Renal pelvis (tissue), 4 donors: ENCODE data around the gene TMED1. TPM values are rescaled to one million over a fixed set of nuclear protein-coding genes. Genes with fewer than 3 reads are reported as not detected.
"Not testable (repeated sequence)": the region's sequence is repeated elsewhere in the genome, so short reads cannot be mapped to it uniquely, and the experiment has no call there.

Experiments used
- DNase-seq: peaks from one replicate; pipeline ENCODE4 v3.0.0-alpha.2; 2013
- polyA plus RNA-seq, 3 donors: library from polyadenylated mRNA; unstranded; fragments of 120-200 nt; gene quantifications; one replicate each; pipeline ENCODE4 v1.2.1, GENCODE V29; 2013; ENCODE audit not compliant: insufficient read length in 3 of 3

TMED1 gene
- polyA plus RNA-seq, 3 donors, result 52.6 to 65.4 (median 64.4) TPM

DNA sequence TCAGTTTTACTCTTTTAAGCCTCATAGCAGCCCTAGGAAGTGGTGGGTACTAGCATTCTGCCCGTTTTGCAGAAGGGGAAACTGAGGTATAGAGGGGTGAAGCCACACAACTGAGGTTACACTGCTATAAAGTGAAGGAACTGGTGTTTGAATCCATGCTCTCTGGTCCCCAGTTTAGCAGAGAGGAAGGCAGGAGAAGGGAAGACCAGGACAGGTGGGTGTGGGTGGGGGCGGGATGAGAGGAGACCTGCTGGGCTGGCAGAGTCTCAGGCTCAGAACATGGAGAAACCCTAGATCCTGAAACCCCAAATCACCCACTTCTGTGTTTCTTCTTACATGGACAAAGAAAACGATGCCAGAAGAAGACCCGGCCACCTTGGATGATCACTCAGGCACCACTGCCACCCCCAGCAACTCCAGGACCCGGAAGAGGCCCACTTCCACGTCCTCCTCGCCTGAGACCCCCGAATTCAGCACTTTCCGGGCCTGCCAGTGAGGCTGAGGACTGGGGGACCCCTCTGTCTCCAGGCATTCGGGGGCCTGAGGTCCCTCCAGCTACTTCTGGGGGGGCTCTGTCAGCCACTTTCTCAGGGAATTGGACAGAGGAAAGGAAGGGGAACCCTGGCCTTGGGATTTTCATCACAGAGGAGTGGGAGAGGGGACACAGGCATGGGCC lies 33.0 kb upstream of the TMED1 start:
- no peak for DNase-seq

GRCh38 chr19:10866495-10866894 lies 30.5 kb upstream of the TMED1 start:
- no peak for DNase-seq

GRCh38 chr19:10864538-10864899 lies 28.5 kb upstream of the TMED1 start:
- DNase-seq, result peak; percentile 71

- DNase-seq, result no peak
These were observed 27.2 kb upstream of the TMED1 start for GRCh38 chr19:10863107-10863717.

- no peak for DNase-seq
These were observed 26.6 kb upstream of the TMED1 start for GRCh38 chr19:10862561-10863106.

- DNase-seq, result no peak
These were observed 25.2 kb upstream of the TMED1 start for GRCh38 chr19:10861103-10861651.

DNA sequence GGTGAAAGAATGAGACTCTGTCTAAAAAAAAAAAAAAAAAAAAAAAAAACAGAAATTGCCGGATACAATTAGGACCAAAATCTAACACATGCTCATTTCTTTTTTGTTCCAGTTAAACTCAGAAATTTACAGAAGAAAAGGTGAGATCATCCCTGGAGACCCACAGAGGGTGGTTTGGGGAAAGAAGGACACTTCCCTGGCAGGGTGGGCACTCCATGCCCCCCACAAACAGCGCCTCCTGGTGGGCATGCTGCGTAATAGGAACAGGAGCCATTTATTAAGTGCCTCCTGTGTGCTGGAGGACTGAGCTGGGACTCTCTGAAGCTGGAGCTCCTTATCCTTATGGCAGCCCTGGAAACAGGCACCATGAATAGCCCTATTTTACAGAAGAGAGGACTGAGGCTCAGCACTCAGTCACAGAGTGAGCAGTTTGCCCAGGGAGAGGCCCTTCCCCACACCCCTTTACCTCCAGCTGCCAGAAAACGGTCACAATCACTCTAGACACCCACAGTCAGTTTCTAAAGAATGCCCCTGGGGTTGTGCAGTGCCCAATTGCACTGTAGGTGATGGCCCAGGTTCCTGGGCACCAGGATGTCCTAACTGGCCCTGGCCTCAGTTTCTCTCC lies 22.3 kb upstream of the TMED1 start:
- no peak for DNase-seq

DNA sequence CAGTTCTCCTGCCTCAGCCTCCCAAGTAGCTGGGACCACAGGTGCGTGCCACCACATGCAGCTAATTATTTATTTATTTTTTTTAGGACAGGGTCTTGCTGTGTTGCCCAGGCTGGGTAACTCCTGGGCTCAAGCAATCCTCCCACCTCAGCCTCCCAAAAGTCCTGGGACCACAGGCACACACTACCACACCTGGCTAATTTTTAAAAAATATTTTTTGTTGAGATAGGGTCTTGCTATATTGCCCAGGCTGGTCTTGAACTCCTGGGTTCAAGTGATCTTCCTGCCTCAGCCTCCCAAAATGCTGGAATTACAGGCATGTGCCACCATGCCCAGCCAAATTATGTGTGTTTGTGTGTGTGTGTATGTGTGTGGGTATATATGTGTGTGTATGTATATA lies 20.9 kb upstream of the TMED1 start:
- not testable (repeated sequence) for DNase-seq

GRCh38 chr19:10855879-10856522 lies 20.0 kb upstream of the TMED1 start:
- DNase-seq, result no peak

DNA sequence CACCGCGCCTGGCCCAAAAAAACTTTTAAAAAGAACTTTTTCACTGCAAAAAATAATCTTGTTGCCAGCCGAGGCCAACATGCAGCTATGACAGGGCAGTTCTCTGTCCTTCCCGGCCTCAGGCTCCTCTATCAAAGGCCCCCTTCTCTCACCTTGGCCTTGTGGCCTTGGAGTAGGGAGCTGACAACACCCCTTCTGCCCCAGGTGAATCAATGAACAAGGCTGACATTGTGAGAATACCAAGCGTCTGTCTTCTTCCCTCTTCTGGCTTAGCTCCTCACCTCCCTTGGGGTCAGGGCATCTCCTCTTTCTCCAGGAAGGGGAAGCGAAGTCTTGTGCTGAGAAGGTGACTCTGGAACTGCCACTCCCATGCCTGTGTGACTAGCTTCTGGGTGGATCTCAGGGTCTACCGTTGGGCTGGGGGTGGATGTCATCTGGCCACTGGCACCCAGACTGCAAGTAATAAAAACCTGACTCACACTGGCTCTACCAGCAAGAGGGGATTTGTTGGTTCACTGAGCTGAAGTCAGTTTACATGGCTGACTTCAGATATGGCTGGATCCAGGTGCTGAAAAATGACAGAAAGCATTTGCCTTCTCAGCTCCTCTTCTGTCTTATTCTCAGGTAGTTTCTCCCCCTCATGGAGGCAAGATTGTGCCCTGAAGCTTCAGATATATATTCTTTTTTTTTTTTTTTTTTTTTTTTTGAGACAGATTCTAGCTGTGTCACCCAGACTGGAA lies 18.5 kb upstream of the TMED1 start:
- no peak for DNase-seq

DNA sequence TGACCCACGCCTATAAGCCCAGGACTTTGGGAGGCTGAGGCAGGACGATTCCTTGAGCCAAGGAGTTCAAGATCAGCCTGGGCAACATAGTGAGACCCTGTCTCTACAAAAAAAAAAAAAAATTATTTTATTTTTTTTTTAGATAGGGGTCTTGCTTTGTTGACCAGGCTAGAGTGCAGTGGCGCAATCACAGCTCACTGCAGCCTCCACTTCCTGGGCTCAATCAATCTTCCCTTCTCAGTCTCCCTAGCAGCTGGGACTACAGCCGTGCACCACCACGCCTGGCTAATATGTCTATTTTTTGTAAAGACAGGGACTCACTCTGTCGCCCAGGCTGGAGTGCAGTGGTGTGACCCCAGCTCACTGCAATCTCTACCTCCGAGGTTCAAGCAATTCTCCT lies 16.9 kb upstream of the TMED1 start:
- DNase-seq, result no peak

DNA sequence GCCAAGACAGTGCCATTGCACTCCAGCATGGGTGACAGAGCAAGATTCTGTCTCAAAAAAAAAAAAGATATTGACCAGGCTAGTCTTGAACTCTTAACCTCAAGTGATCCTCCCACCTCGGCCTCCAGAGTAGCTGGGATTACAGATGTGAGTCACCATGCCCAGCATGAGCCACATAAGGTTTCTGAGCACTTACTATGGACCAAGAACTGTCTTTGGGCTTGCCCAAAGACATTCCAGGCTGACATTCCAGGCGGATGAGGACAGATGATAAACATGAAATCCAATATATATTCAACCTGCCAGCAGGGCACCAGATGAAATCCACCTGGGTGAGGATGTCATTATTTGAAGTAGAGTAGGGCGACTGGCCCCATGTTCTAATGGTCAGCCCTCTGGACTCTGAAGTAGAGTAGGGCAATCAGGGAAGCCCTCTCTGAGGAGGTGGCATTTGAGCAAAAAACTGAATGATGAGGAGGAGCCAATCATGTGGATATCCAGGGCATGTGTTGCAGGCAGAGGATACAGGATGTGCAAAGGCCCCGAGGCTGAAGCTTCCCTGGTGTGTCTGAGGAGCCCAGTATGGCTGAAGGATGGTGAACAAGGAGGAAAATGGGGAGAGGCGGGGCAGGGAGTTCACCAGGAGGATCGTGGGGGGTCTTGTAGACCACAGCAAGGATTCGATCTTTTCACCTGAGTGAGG lies 16.2 kb upstream of the TMED1 start:
- DNase-seq, result no peak

DNA sequence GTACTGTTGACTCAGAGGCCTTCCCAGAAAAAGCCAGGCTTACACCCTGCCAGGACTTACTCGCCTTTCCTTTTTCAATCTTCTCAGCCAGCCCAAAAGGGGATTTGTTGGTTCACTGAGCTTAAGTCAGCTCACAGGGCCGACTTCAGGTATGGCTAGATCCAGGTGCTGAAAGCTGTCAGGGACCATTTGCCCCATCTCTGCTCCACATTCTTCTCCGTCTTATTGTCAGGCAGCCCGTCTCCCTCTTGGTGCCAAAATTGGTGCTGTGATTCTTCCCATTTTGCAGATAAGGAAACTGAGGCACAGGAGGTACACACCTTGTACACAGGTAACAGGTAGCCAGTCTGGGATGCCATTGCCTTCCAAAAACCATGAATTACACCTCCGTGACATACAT lies 14.6 kb upstream of the TMED1 start:
- DNase-seq, result no peak

DNA sequence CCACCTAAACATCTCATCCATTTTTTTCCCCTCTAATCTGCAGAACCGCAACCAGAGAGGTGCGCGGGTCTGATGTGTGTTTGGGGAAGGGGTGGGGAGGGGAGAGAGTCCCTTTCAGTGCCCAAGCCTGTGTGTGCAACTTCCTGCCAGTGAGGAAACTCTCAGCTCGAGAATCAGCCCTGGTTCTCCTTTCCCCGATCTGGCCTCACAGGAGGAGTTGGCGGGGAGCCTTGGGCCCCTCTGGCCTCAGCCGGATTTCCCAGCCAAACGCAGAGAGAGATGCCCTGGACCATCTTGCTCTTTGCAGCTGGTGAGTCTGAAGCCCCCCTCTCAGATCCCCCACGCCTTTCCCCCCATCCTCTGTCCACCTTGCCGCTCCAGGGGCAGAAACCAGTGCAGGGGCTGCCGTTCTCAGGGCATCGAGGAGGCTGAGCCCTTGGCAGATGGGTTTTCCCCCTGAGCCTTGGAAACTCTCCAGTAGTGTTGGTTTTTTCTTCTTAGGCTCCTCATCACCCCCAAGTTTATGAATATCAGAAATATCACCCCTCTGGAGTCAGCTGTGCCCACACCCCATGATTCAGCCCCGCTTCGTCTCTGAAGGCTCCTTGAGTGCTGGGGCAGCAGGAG lies 12.3 kb upstream of the TMED1 start, which contains the start of gene C19orf38:
C19orf38 (plus strand) TSS at position 186 of the 627 bp plus-strand sequence; CDS start at position 280, 94 bp downstream.
- no peak for DNase-seq

- no peak for DNase-seq
These were observed 10.6 kb upstream of the TMED1 start for GRCh38 chr19:10846500-10847202.

DNA sequence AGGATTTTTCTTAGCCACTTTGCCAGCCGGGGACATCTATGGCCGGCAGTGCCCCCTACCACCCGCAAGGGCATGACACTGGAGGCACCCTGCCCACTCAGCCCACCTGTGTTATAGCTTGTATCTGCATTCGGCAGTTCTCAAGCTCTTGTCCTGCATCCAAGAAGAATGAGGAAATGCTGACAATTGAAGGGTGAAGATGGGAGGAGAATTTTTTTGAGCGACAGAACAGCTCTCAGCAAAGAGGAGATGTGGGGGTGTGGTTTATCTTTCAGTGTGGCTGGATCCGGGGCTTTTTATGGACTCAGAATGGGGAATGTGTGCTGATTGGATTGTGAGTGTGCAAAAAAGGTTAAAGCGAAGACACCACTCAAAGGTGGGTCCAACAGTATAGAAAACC lies 6.8 kb upstream of the TMED1 start:
- DNase-seq, result no peak

DNA sequence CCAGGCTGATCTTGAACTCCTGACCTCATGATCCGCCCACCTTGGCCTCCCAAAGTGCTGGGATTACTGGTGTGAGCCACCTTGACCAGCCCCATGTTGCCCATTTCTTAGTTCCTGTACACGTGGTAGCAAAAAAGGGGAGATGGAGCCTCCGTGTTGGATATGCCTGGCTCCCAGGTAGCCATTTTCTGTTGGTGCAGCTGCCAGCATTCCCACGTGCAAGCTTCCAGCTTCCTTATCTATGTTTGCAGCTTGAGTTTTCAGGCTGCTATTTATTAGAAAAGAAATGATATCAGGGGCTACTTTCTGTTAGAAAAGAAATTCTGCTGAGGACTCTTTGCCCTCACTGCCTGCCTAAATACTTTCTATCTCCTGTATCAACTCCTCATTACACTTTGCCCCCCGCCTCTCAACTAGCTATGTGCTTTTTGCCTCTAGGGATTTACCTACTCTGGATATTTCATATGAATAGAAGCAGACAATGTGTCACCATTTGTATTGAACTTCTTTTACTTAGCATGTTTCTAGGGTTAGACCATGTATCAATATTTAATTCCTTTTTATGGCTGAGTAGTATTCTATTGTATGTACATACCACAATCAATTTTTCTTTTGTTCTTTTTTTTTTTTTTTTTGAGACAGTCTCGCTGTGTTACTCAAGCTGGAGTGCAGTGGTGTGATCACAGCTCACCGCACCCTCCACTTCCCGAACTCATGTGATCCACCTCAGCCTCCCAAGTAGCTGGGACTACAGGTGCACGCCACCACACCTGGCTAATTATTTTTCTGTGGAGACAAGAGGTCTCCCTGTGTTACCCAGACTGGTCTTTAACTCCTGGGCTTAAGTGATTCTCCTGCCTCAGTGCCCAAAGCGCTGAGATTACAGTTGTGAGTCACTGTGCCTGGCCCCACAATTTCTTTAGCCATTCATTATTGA lies 3.4 kb upstream of the TMED1 start:
- DNase-seq, result no peak

- DNase-seq, result no peak
These were observed 2.4 kb upstream of the TMED1 start for GRCh38 chr19:10838377-10838776.

GRCh38 chr19:10837649-10838048 lies 1.6 kb upstream of the TMED1 start:
- not testable (repeated sequence) for DNase-seq
